Osteoblast (primary cell): Measurements from ENCODE around the gene FASLG. TPM values are rescaled to one million over a fixed set of nuclear protein-coding genes. Genes with fewer than 3 reads are reported as not detected.

ENCODE experiments used
- DNase-seq: peaks from one replicate; pipeline ENCODE4 v3.0.0; 2011; ENCODE audit warnings: low spot score, mixed read lengths; ENCODE audit not compliant: insufficient read length; ENCODE audit errors: missing footprints
- H2AFZ ChIP-seq: 2 replicates; pipeline ENCODE4 v1.6.0; 2011; ENCODE audit warnings: mild to moderate bottlenecking, low read length
- H3K27ac ChIP-seq: 2 replicates; pipeline ENCODE4 v1.5.1; 2011; ENCODE audit warnings: mild to moderate bottlenecking, low read depth, low read length, moderate library complexity
- H3K27me3 ChIP-seq: 2 replicates; pipeline ENCODE4 v1.6.0; 2012; ENCODE audit warnings: mild to moderate bottlenecking, control low read depth, inconsistent platforms, low read length, moderate library complexity; ENCODE audit not compliant: insufficient read depth
- H3K36me3 ChIP-seq: 2 replicates; pipeline ENCODE4 v1.5.1; 2011; ENCODE audit warnings: mild to moderate bottlenecking, low read length, control low read depth, moderate library complexity; ENCODE audit not compliant: insufficient read depth
- H3K4me1 ChIP-seq: 2 replicates; pipeline ENCODE4 v1.5.1; 2011; ENCODE audit warnings: mild to moderate bottlenecking, low read length, control low read depth, moderate library complexity; ENCODE audit not compliant: insufficient read depth
- H3K4me2 ChIP-seq: 2 replicates; pipeline ENCODE4 v1.6.0; 2011; ENCODE audit warnings: mild to moderate bottlenecking, low read length; ENCODE audit not compliant: insufficient read depth
- H3K4me3 ChIP-seq: fragments of 200-600 bp; sonication (generic); 3 replicates; pipeline ENCODE4 v1.5.1; 2012; ENCODE audit warnings: mild to moderate bottlenecking, low read length, inconsistent platforms; ENCODE audit not compliant: insufficient read depth
- H3K79me2 ChIP-seq: 2 replicates; pipeline ENCODE4 v1.6.0; 2012; ENCODE audit warnings: mild to moderate bottlenecking, low read length, control low read depth, inconsistent platforms; ENCODE audit not compliant: insufficient read depth
- H3K9me3 ChIP-seq: 2 replicates; pipeline ENCODE4 v1.5.1; 2011; ENCODE audit warnings: low read depth, low read length, control low read depth
- H4K20me1 ChIP-seq: 2 replicates; pipeline ENCODE4 v1.6.0; 2012; ENCODE audit warnings: mild to moderate bottlenecking, low read length, control low read depth; ENCODE audit not compliant: insufficient read depth
- CTCF ChIP-seq: IDR thresholded peaks from 2 replicates; pipeline ENCODE4 v1.5.1; 2011; ENCODE audit warnings: mild to moderate bottlenecking, low read depth, low read length, moderate library complexity; ENCODE audit errors: extremely low read depth
- total RNA-seq: library from RNA; depleted of rRNA; stranded (reverse); fragments of >200 nt; gene quantifications from 2 replicates; pipeline ENCODE4 v1.2.3, GENCODE V29; 2012

Gene FASLG
- total RNA-seq, 1 donor, result not detected

GRCh38 chr1:172650474-172651193 is 8.3 kb upstream of the FASLG start:
- no peak for DNase-seq
- Histone ChIP-seq H2AFZ (no peak overlapping the region), H3K27me3 (no peaks in the 10 kb centered on the region), H3K4me2 (no peak overlapping the region), H3K36me3 (no peaks in the 10 kb centered on the region), H3K27ac (no peak overlapping the region), H3K9me3 (no peaks in the 10 kb centered on the region), H3K4me1 (peaks cover 19% of the 10 kb centered on the region), H4K20me1 (no peaks in the 10 kb centered on the region), H3K79me2 (no peaks in the 10 kb centered on the region), H3K4me3 (no peak overlapping the region)
- no peak for TF ChIP-seq CTCF

DNA sequence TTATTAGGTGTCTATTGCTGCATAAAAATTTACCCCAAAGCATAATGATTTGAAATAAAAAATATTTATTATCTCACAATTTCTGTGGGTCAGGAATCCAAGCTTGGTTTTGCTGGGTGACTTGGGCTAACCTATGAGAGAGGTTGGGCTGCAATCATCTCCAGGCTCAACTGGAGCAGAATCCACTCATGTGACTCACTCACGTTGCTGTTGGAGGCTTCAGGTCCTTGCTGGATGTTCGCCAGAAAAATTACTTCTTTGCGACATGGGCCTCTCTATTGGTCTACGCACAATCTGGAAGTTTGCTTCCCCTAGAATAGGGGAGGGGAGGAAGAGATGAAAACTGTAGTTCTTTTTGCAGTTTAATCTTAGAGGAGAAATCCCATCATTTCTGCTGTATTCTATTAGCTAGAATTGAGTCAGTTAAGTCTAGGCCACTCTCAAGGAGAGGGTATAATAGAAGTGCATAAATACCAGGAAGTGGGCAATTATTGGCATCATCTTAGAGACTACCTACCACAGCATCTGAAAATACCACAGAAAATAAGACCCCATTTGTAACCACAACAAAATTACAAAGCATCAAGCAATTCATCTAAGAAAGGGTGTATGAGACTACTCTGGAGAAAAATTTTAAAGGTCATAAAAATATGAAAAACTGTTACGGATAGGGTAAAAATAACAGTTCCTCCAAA is 5.7 kb upstream of the FASLG start:
- no peak for TF ChIP-seq CTCF
- H3K9me3 ChIP-seq, result no peaks in the 10 kb centered on the region
- H3K79me2 ChIP-seq, result no peaks in the 10 kb centered on the region
- H3K4me3 ChIP-seq, result no peak overlapping the region
- H2AFZ ChIP-seq, result no peak overlapping the region
- H3K36me3 ChIP-seq, result no peaks in the 10 kb centered on the region
- H3K27ac ChIP-seq, result no peak overlapping the region
- no peak overlapping the region for H3K4me2 ChIP-seq
- no peaks in the 10 kb centered on the region for H4K20me1 ChIP-seq
- H3K4me1 ChIP-seq, result peaks cover 7% of the 10 kb centered on the region
- no peak for DNase-seq
- H3K27me3 ChIP-seq, result no peaks in the 10 kb centered on the region

DNA sequence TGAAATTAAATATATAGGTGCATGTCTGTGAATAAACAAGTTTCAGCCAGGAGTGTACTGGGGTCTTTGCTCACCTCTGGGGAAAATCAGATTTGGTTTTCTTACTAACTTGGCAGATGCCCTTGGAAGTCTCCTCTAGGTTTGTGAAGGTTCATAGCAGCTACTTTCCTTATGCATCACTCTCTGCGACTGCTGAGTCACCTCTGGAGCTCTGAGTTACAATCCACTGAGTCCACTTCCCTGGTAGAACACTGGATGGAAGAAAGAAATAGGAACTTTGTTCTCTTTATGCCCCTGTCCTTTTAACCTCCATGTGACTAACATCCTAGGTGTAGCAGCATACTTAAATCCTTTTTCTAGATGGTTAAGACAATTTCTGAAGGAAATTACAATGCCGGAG is 4.4 kb upstream of the FASLG start:
- Histone ChIP-seq H3K27me3 (no peaks in the 10 kb centered on the region), H3K4me1 (peaks cover 4% of the 10 kb centered on the region), H2AFZ (no peak overlapping the region), H3K36me3 (no peaks in the 10 kb centered on the region), H4K20me1 (no peaks in the 10 kb centered on the region), H3K9me3 (no peaks in the 10 kb centered on the region), H3K4me2 (no peak overlapping the region), H3K4me3 (no peak overlapping the region), H3K27ac (peak overlapping the region; percentile 1), H3K79me2 (no peaks in the 10 kb centered on the region)
- TF ChIP-seq CTCF, result no peak
- DNase-seq, result peak; percentile 87

GRCh38 chr1:172656576-172656975 is 2.3 kb upstream of the FASLG start:
- Histone ChIP-seq H3K4me1 (peaks cover 4% of the 10 kb centered on the region), H3K27me3 (no peaks in the 10 kb centered on the region), H3K4me3 (no peak overlapping the region), H3K79me2 (no peaks in the 10 kb centered on the region), H4K20me1 (no peaks in the 10 kb centered on the region), H3K9me3 (no peaks in the 10 kb centered on the region), H3K36me3 (no peaks in the 10 kb centered on the region), H2AFZ (no peak overlapping the region), H3K27ac (no peak overlapping the region), H3K4me2 (no peak overlapping the region)
- TF ChIP-seq CTCF, result no peak
- peak; percentile 38 for DNase-seq
